Psoas muscle (tissue), 8 donors: ENCODE measurements around the gene SCARF2. TPM values are rescaled to one million over a fixed set of nuclear protein-coding genes. Genes with fewer than 3 reads are reported as not detected.

ENCODE experiments used
- ATAC-seq, 4 donors: fragments of 200-7000 bp; cut with Tn5 transposase; one replicate each; pipeline ENCODE4 v1.9.1; 2020; ENCODE audit warnings: moderate library complexity in 3 of 4, mild to moderate bottlenecking in 2 of 4
- DNase-seq, 2 donors: peaks; one replicate each; pipeline ENCODE4 v3.0.0-alpha.2; 2020
- H3K27ac ChIP-seq: fragments of 200-600 bp; one replicate; pipeline ENCODE4 v1.8.0; 2022
- H3K27me3 ChIP-seq, 3 donors: fragments of 200-600 bp in 1 of 3; one replicate each; pipeline versions ENCODE4 v1.6.1 to v1.8.0; 2013 to 2022; ENCODE audit warnings: low read length in 2 of 3, mild to moderate bottlenecking in 2 of 3, moderate library complexity in 1 of 3; ENCODE audit not compliant: insufficient read depth in 3 of 3
- H3K36me3 ChIP-seq, 2 donors: fragments of 200-600 bp in 1 of 2; one replicate each; pipeline versions ENCODE4 v1.6.1 to v1.8.0; 2013 to 2022; ENCODE audit warnings: low read depth in 1 of 2, mild to moderate bottlenecking in 1 of 2, moderate library complexity in 1 of 2; ENCODE audit not compliant: insufficient read depth in 1 of 2
- H3K4me1 ChIP-seq: fragments of 200-600 bp; one replicate; pipeline ENCODE4 v1.8.0; 2022
- H3K4me3 ChIP-seq: fragments of 200-600 bp; one replicate; pipeline ENCODE4 v1.8.0; 2022; ENCODE audit warnings: mild to moderate bottlenecking
- H3K9me3 ChIP-seq: fragments of 200-600 bp; one replicate; pipeline ENCODE4 v1.8.0; 2022
- WGBS, 3 donors: extraction: QIAGEN DNeasy Blood & Tissue Kit; methylation state at CpG; one replicate each; pipeline versions ENCODE4 v1.1.6 to v1.1.7; 2013; 5-methylcytosine and 5-hydroxymethylcytosine counted together
- intact Hi-C, 2 donors: fragments of 100-400 bp; cut with DNase I; formaldehyde crosslinking; loops; one replicate each; pipeline versions ENCODE4 v1.11.0 to v1.14.2; 2022
- polyA plus RNA-seq, 3 donors: library from polyadenylated mRNA; stranded (reverse); fragments of 200-250 nt; gene quantifications; one replicate each; pipeline ENCODE4 v1.2.3, GENCODE V29; 2013
- total RNA-seq, 4 donors: library from RNA; stranded (reverse); fragmentation: NEBNext Ultra II Directional in 2 of 4; extraction: Animal tissue kit (Norgen Biotek cat#: 25700) in 2 of 4; gene quantifications; one replicate each; pipeline versions ENCODE4 v1.2.1 to v1.2.4, GENCODE V29; 2021 to 2023
- TF ChIP-seq, protein P1 (sequence below): fragments of 200-600 bp; IDR thresholded peaks from one replicate; pipeline ENCODE4 v1.8.0; 2022; ENCODE audit warnings: antibody characterized with exemption
- donor health status: healthy with polysubstance abuse.
- donor health status: DM: no; HTN: no; CAD: no; lungs with moderate emphysema.
- donor health status: Bipolar disorder and iron deficiency.
- donor health status: healthy.
- donor health status: DM: yes; HTN: yes; CAD: no.
- donor health status: DM: no; HTN: no; CAD: no.
- donor health status: DM: no; HTN: no; CAD: no.
- donor health status: DM: yes; HTN: yes; CAD: no.

Gene SCARF2
- total and polyA plus RNA-seq, 7 donors = 0.44 to 2.0 (median 1.3) TPM

GRCh38 chr22:20427104-20427944 is 10.3 kb downstream of the SCARF2 start:
- intact Hi-C loops = no loop called here
- H3K27me3 ChIP-seq = peaks cover 0 to 5% (median 0%) of the 10 kb centered on the region in 3 donors
- TF ChIP-seq, protein P1, sequence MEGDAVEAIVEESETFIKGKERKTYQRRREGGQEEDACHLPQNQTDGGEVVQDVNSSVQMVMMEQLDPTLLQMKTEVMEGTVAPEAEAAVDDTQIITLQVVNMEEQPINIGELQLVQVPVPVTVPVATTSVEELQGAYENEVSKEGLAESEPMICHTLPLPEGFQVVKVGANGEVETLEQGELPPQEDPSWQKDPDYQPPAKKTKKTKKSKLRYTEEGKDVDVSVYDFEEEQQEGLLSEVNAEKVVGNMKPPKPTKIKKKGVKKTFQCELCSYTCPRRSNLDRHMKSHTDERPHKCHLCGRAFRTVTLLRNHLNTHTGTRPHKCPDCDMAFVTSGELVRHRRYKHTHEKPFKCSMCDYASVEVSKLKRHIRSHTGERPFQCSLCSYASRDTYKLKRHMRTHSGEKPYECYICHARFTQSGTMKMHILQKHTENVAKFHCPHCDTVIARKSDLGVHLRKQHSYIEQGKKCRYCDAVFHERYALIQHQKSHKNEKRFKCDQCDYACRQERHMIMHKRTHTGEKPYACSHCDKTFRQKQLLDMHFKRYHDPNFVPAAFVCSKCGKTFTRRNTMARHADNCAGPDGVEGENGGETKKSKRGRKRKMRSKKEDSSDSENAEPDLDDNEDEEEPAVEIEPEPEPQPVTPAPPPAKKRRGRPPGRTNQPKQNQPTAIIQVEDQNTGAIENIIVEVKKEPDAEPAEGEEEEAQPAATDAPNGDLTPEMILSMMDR = no peak
- H3K4me1 ChIP-seq = peaks cover 17% of the 10 kb centered on the region
- H3K36me3 ChIP-seq = no peaks in the 10 kb centered on the region
- 94 to 97% (median 95%) methylated on average over 8 of the region's 8 CpGs for WGBS, 3 donors
- no peak overlapping the region for H3K27ac ChIP-seq
- DNase-seq (peak in 1 of 2 donors; percentile 25), ATAC-seq (no peak)
- H3K9me3 ChIP-seq = no peaks in the 10 kb centered on the region
- H3K4me3 ChIP-seq = no peak overlapping the region

DNA sequence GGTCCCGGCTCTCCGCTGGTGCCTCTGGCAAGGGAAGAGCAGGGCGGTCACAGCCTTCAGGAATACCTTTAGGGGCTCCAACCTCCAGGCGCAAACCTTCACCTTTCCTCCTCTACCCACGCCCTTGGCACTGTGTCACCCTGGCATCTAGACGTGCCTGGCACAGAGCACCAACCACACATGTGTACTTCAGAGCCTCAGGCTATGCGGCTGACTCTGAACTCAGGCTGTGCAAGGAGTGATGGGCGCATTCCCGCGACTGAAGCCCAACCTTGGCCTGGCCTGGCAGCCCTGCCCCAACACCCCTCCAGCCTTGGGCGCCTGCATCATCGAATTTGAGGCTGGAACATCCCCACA is 11.4 kb downstream of the SCARF2 start:
- TF ChIP-seq, protein P1 = no peak
- 86 to 91% (median 87%) methylated on average over 12 of the region's 12 CpGs for WGBS, 3 donors
- DNase-seq = no peak
- no peak for ATAC-seq
- H3K9me3 ChIP-seq = no peaks in the 10 kb centered on the region
- intact Hi-C loops = no loop called here
- H3K27me3 ChIP-seq = peaks cover 0 to 5% (median 0%) of the 10 kb centered on the region in 3 donors
- no peak overlapping the region for H3K27ac ChIP-seq
- peaks cover 17% of the 10 kb centered on the region for H3K4me1 ChIP-seq
- no peak overlapping the region for H3K4me3 ChIP-seq
- H3K36me3 ChIP-seq = no peaks in the 10 kb centered on the region

GRCh38 chr22:20425566-20426258 is 11.9 kb downstream of the SCARF2 start:
- intact Hi-C loops = no loop called here
- Histone ChIP-seq H3K9me3 (no peaks in the 10 kb centered on the region), H3K27ac (no peak overlapping the region), H3K36me3 (no peaks in the 10 kb centered on the region), H3K27me3 (peaks cover 0 to 5% (median 0%) of the 10 kb centered on the region in 3 donors), H3K4me3 (peak overlapping the region; percentile 18), H3K4me1 (peaks cover 16% of the 10 kb centered on the region)
- TF ChIP-seq, protein P1 = no peak
- no peak for ATAC-seq
- WGBS, 3 donors = 70 to 76% (median 76%) methylated on average over 68 to 96 of the region's 96 CpGs
- no peak for DNase-seq

GRCh38 chr22:20424932-20425565 is 12.6 kb downstream of the SCARF2 start:
- H3K4me3 ChIP-seq = peak overlapping the region; percentile 18
- intact Hi-C loops = no loop called here
- peaks cover 13% of the 10 kb centered on the region for H3K4me1 ChIP-seq
- no peaks in the 10 kb centered on the region for H3K9me3 ChIP-seq
- WGBS, 3 donors = 84 to 86% (median 86%) methylated on average over 53 to 59 of the region's 59 CpGs
- H3K27ac ChIP-seq = no peak overlapping the region
- DNase-seq = peak in 1 of 2 donors; percentile 80
- H3K27me3 ChIP-seq = no peaks in the 10 kb centered on the region
- peak in 1 of 4 donors; percentile 20 for ATAC-seq
- TF ChIP-seq, protein P1 = no peak
- no peaks in the 10 kb centered on the region for H3K36me3 ChIP-seq
